ENCODE results near the gene ZNF564.

Gene ZNF564

GRCh38 chr19:12546903-12547302 is 4.4 kb downstream of the ZNF564 start:
- H3K27me3 ChIP-seq (ENCODE audit: control insufficient read depth, insufficient read depth, low read length), result no peaks in the 10 kb centered on the region
- H3K4me1 ChIP-seq (ENCODE audit: control insufficient read depth, insufficient read depth, low read length), result peaks cover 7% of the 10 kb centered on the region
- H3K36me3 ChIP-seq (ENCODE audit: control insufficient read depth, insufficient read depth, low read length), result no peaks in the 10 kb centered on the region
- no peak overlapping the region for H3K27ac ChIP-seq (ENCODE audit: low read depth, low read length)
- H3K9ac ChIP-seq (ENCODE audit: low read length), result no peak overlapping the region
- H3K4me3 ChIP-seq (ENCODE audit: low read length), result no peak overlapping the region

- peaks cover 1% of the 10 kb centered on the region for H3K36me3 ChIP-seq (ENCODE audit: control insufficient read depth, insufficient read depth, low read length)
- H3K4me1 ChIP-seq (ENCODE audit: control insufficient read depth, insufficient read depth, low read length), result peaks cover 7% of the 10 kb centered on the region
- H3K9ac ChIP-seq (ENCODE audit: low read length), result no peak overlapping the region
- no peaks in the 10 kb centered on the region for H3K27me3 ChIP-seq (ENCODE audit: control insufficient read depth, insufficient read depth, low read length)
- H3K4me3 ChIP-seq (ENCODE audit: low read length), result no peak overlapping the region
- no peak overlapping the region for H3K27ac ChIP-seq (ENCODE audit: low read depth, low read length)
These were observed 5.2 kb downstream of the ZNF564 start for GRCh38 chr19:12546068-12546467.

GRCh38 chr19:12545267-12545666 is 6.0 kb downstream of the ZNF564 start:
- Histone ChIP-seq H3K27ac (ENCODE audit: low read depth, low read length) (no peak overlapping the region), H3K4me3 (ENCODE audit: low read length) (no peak overlapping the region), H3K9ac (ENCODE audit: low read length) (no peak overlapping the region), H3K4me1 (ENCODE audit: control insufficient read depth, insufficient read depth, low read length) (peaks cover 7% of the 10 kb centered on the region), H3K36me3 (ENCODE audit: control insufficient read depth, insufficient read depth, low read length) (peaks cover 3% of the 10 kb centered on the region), H3K27me3 (ENCODE audit: control insufficient read depth, insufficient read depth, low read length) (no peaks in the 10 kb centered on the region)

GRCh38 chr19:12544401-12544876 is 6.8 kb downstream of the ZNF564 start:
- peaks cover 3% of the 10 kb centered on the region for H3K36me3 ChIP-seq (ENCODE audit: control insufficient read depth, insufficient read depth, low read length)
- no peak overlapping the region for H3K9ac ChIP-seq (ENCODE audit: low read length)
- no peak overlapping the region for H3K27ac ChIP-seq (ENCODE audit: low read depth, low read length)
- H3K4me3 ChIP-seq (ENCODE audit: low read length), result no peak overlapping the region
- H3K4me1 ChIP-seq (ENCODE audit: control insufficient read depth, insufficient read depth, low read length), result peaks cover 4% of the 10 kb centered on the region
- no peaks in the 10 kb centered on the region for H3K27me3 ChIP-seq (ENCODE audit: control insufficient read depth, insufficient read depth, low read length)

GRCh38 chr19:12543855-12544254 is 7.4 kb downstream of the ZNF564 start:
- Histone ChIP-seq H3K4me1 (ENCODE audit: control insufficient read depth, insufficient read depth, low read length) (no peaks in the 10 kb centered on the region), H3K4me3 (ENCODE audit: low read length) (no peak overlapping the region), H3K27me3 (ENCODE audit: control insufficient read depth, insufficient read depth, low read length) (no peaks in the 10 kb centered on the region), H3K36me3 (ENCODE audit: control insufficient read depth, insufficient read depth, low read length) (peaks cover 3% of the 10 kb centered on the region), H3K27ac (ENCODE audit: low read depth, low read length) (no peak overlapping the region), H3K9ac (ENCODE audit: low read length) (no peak overlapping the region)

GRCh38 chr19:12527034-12527836 is 24.0 kb downstream of the ZNF564 start:
- Histone ChIP-seq H3K27me3 (ENCODE audit: control insufficient read depth, insufficient read depth, low read length) (no peaks in the 10 kb centered on the region), H3K4me1 (ENCODE audit: control insufficient read depth, insufficient read depth, low read length) (no peaks in the 10 kb centered on the region), H3K27ac (ENCODE audit: low read depth, low read length) (no peak overlapping the region), H3K4me3 (ENCODE audit: low read length) (peak overlapping the region; percentile 38), H3K9ac (ENCODE audit: low read length) (no peak overlapping the region), H3K36me3 (ENCODE audit: control insufficient read depth, insufficient read depth, low read length) (peaks cover 45% of the 10 kb centered on the region)

GRCh38 chr19:12526542-12526941 is 24.7 kb downstream of the ZNF564 start:
- Histone ChIP-seq H3K4me3 (ENCODE audit: low read length) (peak overlapping the region; percentile 38), H3K36me3 (ENCODE audit: control insufficient read depth, insufficient read depth, low read length) (peaks cover 45% of the 10 kb centered on the region), H3K27me3 (ENCODE audit: control insufficient read depth, insufficient read depth, low read length) (no peaks in the 10 kb centered on the region), H3K27ac (ENCODE audit: low read depth, low read length) (no peak overlapping the region), H3K9ac (ENCODE audit: low read length) (no peak overlapping the region), H3K4me1 (ENCODE audit: control insufficient read depth, insufficient read depth, low read length) (no peaks in the 10 kb centered on the region)

- Histone ChIP-seq H3K9ac (ENCODE audit: low read length) (no peak overlapping the region), H3K4me3 (ENCODE audit: low read length) (no peak overlapping the region), H3K36me3 (ENCODE audit: control insufficient read depth, insufficient read depth, low read length) (peaks cover 17% of the 10 kb centered on the region), H3K4me1 (ENCODE audit: control insufficient read depth, insufficient read depth, low read length) (no peaks in the 10 kb centered on the region), H3K27me3 (ENCODE audit: control insufficient read depth, insufficient read depth, low read length) (no peaks in the 10 kb centered on the region), H3K27ac (ENCODE audit: low read depth, low read length) (no peak overlapping the region)
These were observed 29.3 kb downstream of the ZNF564 start for GRCh38 chr19:12521996-12522395.

- Histone ChIP-seq H3K9ac (ENCODE audit: low read length) (no peak overlapping the region), H3K4me3 (ENCODE audit: low read length) (peak overlapping the region; percentile 14), H3K4me1 (ENCODE audit: control insufficient read depth, insufficient read depth, low read length) (no peaks in the 10 kb centered on the region), H3K27ac (ENCODE audit: low read depth, low read length) (no peak overlapping the region), H3K36me3 (ENCODE audit: control insufficient read depth, insufficient read depth, low read length) (no peaks in the 10 kb centered on the region), H3K27me3 (ENCODE audit: control insufficient read depth, insufficient read depth, low read length) (no peaks in the 10 kb centered on the region)
These were observed 37.7 kb downstream of the ZNF564 start for GRCh38 chr19:12513531-12514061.

- Histone ChIP-seq H3K4me1 (ENCODE audit: control insufficient read depth, insufficient read depth, low read length) (no peaks in the 10 kb centered on the region), H3K27me3 (ENCODE audit: control insufficient read depth, insufficient read depth, low read length) (no peaks in the 10 kb centered on the region), H3K36me3 (ENCODE audit: control insufficient read depth, insufficient read depth, low read length) (no peaks in the 10 kb centered on the region), H3K27ac (ENCODE audit: low read depth, low read length) (no peak overlapping the region), H3K4me3 (ENCODE audit: low read length) (no peak overlapping the region), H3K9ac (ENCODE audit: low read length) (no peak overlapping the region)
These were observed 54.2 kb downstream of the ZNF564 start for GRCh38 chr19:12497032-12497431.

- Histone ChIP-seq H3K9ac (ENCODE audit: low read length) (no peak overlapping the region), H3K4me1 (ENCODE audit: control insufficient read depth, insufficient read depth, low read length) (no peaks in the 10 kb centered on the region), H3K27ac (ENCODE audit: low read depth, low read length) (no peak overlapping the region), H3K27me3 (ENCODE audit: control insufficient read depth, insufficient read depth, low read length) (no peaks in the 10 kb centered on the region), H3K4me3 (ENCODE audit: low read length) (no peak overlapping the region), H3K36me3 (ENCODE audit: control insufficient read depth, insufficient read depth, low read length) (no peaks in the 10 kb centered on the region)
These were observed 54.8 kb downstream of the ZNF564 start for GRCh38 chr19:12496480-12496879.

- peak overlapping the region; percentile 75 for H3K4me3 ChIP-seq (ENCODE audit: low read length)
- H3K27me3 ChIP-seq (ENCODE audit: control insufficient read depth, insufficient read depth, low read length), result no peaks in the 10 kb centered on the region
- no peak overlapping the region for H3K9ac ChIP-seq (ENCODE audit: low read length)
- no peaks in the 10 kb centered on the region for H3K36me3 ChIP-seq (ENCODE audit: control insufficient read depth, insufficient read depth, low read length)
- no peak overlapping the region for H3K27ac ChIP-seq (ENCODE audit: low read depth, low read length)
- H3K4me1 ChIP-seq (ENCODE audit: control insufficient read depth, insufficient read depth, low read length), result no peaks in the 10 kb centered on the region
These were observed 56.1 kb downstream of the ZNF564 start for GRCh38 chr19:12495002-12495802.

Measured in rectal smooth muscle tissue (tissue), 1 donor.